ENCODE measurements around the gene AP1G1.
A peak's percentile ranks its signal among the peaks of the same experiment; 100 is the strongest.
"Not testable (repeated sequence)": the region's sequence is repeated elsewhere in the genome, so short reads cannot be mapped to it uniquely, and the experiment has no call there.

AP1G1 gene

DNA sequence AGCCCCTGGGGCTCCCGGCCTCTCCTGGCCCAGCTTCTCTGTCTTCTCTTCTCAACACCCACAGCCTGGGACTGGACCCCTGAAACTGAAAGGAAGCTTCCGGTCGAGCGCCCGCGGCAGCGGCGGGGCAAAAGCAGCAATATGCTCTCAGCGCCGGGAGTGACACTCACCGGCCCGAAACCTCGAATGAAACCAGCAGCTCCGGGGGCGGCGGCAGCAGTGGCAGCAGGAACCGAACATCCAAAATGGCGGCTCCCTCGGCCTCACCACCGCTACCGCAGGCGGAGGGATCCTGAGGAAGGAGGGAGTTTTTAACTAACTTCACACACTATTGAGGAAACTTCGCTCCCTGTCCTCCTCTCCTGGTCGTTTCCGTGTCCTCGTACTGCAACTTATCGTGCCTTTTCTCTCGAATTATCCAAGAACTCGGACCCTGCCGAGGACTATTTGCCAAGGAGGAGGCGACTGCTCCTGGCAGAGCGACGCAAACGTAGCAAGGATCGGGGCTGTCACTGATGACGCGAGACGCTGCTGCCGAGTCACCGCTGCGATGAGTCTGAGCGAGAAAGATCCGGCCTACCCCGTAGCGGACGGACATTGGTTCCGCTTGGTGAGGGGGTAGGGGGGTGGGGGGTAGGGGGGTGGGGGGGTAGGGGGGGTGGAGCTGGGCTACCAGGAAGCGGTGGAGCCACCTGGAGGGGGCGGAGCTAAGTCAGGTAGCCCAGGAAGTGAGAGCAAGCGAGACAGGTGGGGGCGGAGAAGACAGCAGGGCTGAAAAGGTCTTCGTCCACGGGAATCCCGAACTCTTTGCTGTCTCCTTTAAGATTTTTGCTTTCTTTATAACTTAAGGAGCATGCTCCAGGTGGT lies at the start of gene AP1G1:
TSS of gene AP1G1 (minus strand) at position 242 of the 867 bp plus-strand sequence. CDS start 19,355 bp downstream, outside the sequence.
- DNase-seq, result peak; percentile 82

DNA sequence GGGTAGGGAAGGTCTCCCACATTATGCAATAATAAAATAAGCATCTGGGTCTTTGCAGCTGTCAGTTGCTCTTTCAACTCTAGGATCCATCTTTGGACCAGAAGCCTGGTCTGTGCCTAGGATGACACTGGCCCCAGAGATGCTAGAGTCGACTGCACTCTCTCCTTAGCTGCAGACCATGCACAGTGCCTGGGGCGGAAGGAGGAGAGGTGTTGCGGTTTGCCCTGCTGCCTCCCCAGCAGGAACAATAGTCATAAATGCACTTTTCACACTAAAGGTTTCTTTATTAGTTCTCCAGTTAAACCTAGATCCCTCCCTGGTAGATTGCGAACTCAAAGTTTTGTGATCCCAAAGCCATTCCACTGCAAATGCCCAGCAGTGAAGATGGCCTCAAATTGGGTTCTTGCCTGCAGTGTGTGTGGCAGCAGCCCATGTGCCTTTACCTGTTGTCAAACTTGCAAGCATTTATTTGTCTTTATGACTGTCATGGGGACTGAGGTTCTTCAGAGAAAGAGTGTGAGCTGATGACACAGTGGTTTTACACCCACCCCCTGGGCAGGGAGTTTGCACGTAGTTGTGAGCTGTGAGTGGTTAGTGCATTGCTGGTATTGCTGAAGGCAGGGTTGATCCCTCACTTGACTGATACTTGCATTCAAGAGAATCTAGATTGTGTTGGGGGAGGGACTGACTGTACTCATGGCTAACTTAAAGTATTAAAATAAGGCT lies 47.5 kb upstream of the AP1G1 start:
- no peak for DNase-seq

DNA sequence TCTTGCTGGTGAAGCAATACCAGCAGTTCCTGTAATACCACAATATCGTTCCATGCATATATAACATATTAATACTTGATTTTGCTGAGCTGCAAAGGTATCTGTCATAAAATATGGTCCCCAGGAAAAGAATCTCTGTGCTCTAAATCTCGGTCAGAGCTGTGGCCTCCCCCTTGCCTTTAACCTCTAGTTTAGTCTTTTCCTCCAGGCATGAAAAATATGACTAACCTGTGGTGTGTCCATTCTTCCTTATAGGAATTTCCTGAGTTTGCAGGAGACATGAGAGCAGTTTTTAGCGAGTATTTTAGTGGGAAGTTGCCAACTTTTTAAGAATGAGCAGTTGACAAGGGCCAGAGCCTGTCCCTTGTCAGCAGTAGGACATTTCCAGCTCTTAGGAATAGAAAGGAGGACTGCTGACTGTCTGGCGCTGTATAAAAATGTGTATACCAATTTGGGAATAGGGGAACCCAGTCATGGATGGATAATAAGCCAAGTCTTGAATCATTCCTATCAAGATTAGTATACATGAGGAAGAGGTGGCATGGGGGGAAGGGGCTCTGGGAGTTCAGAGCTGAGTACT lies 45.8 kb upstream of the AP1G1 start:
- DNase-seq, result no peak

DNA sequence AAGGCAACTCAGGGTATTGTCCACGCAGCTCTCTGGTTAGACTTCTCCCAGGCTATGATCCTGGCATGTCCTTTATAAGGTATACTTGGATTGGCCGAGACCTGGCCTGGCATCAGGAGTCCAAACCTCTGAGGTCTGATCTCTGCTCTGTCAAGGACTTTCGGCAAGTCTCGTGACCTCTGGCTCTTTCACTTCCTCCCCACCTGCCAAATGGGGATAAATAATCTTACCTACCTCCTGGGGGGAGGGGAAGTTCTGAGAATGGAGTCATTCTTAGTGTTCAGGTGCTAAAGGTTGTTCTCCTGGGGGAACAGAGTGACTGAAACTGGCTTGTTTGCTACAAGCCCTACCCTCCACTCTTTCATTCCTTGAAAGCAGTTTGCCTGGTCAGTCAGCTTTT lies 44.8 kb upstream of the AP1G1 start:
- no peak for DNase-seq

DNA sequence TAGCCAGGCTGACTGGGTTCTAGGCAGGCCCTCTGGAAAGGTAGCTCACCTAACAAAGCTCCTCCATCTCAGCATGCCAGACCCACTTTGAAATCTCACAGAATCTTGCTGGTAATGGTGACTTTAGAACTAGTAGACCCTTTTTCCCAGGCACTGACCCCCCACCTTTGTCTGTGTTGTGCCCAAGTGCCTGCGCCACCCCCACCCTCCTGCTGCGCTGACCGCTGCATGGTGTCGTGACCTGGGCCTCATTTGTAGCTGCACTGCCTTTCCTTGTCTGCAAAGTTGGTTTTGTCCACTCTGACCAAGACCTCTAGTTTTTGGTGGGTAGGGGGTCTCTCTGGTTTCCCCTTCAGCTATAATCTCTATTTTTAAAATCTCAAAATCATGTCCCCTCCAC lies 43.9 kb upstream of the AP1G1 start:
- DNase-seq, result no peak

DNA sequence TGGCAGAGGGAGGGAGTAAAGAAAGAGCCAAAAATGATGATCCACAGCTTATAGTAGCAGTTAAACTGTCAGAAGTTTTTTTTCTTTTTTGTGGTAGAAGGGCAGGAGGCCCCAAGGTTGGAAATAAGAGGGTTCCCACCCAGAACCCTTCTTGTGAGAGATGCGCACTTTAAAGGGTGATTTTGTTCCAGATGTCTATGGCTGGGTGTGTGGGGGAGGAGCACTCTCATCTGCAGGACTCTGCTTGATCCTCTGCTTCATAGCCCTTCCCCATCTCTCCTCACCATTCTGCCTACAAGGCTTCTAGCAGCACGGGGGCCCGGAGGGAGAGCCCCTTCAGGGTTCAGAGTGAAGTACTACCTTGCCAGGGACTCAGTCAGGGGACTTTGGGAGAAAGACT lies 43.5 kb upstream of the AP1G1 start:
- DNase-seq, result no peak

DNA sequence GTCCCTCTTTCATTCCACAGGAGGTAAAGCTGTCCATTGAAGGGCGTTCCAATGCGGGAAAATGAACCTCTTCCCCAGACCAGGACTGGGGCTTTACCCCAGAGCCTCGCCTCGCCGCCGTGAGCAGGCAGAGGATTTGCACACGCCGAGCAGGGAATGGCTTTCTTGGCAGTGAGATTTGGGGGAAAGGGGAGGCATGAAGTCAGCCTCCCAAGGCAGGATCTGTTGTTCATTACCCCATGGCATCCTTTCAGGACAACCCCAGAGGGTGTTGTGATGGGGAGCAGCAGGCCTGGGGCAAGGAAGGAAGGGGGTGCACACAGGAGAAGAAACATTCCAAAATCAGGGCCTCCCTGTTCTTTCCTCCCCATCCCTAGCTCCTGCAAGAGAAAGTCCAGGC lies 43.1 kb upstream of the AP1G1 start:
- no peak for DNase-seq

DNA sequence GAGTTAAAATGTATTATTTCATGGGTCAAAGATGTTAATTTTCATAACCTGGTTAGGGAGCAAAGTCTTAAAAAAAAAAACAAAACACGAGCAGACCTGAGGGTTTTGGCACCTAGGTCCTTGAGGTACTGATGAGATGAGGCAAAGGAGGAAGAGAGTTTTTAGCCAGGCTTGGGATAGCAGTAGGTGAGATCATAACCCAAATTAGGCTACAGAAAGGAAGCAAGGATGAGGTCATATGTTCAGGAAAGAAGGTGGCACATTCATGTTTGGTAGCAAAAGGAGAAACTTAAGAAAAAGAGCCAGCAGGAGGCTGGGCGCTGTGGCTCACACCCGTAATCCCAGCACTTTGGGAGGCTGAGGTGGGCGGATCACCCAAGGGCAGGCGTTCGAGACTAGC lies 40.0 kb upstream of the AP1G1 start:
- DNase-seq, result no peak

DNA sequence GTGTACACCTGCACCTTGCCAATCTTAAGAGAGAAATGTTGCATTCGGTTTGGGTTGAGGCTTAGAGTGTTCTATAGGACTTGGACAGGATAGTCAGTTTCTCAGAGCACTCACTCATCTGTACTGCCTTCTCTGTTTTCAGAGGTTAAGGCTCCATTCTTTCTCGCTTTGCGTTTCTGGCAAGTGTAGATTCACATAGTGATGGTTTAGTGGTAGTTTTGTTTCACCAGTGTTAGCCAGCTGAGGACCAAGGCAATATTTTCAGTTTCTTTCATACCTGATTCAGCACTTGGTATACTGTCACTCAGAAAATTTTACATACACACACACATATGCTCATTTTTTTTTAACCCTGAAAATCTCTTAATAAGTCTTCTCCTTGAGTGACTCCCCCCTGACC lies 38.5 kb upstream of the AP1G1 start:
- no peak for DNase-seq

DNA sequence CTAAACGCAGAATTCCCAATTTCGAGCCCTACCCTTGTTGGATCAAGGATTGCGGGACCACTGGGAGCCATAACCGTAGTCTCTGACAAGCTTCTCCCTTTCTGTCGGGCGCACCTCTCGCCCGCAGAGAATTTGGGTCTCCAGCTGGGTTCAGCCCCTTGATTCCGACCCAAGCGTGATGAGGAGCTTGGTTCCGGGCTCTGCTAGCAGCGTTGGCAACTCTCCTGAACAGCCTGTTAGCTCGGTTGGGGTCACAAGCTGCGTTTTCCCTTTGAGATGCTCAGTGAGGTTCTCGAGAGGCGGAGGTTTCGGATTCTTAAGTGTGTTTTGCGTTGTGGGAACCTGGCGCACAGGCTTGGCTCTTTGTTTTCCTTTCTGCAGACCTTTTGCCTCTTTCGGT lies 37.8 kb upstream of the AP1G1 start:
- no peak for DNase-seq

DNA sequence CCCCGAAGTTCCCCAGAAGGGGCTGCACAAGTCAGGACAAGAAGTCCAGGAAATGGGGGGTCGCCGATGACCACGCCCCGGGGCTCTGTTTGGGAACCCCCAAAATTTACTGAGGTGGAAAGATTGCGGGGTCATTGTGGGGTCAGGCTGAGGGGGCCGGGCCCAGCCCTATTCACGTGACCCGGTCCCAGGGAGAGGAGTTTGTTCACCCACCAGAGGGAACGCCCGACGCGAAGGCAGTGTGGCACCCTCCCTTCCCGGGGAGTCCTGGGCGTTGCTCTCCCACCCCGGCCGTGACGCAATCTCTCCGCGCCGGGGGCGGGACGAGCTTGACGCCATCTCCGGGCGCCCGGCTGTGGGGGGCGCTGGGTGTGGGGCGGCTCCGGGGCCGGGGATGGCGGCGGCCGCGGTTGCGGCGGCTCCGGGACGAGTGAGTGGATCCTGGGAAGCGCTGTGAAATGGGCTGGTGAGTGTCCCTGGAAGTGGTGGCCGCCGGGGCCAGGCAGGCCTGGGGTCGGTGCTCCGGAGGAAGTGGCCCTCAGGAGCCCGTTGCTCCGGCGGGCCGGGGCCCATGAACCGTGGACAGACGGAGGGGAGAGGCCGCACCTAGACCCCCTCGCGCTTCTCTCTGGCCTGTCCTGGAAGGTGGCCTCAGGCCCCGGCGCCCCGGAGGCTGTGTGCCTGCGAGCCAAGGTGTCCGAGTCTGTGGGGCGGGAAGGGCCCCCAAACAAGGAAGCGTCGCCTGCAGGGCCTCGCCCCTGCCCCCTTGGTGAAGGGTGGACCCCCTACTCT lies 37.2 kb upstream of the AP1G1 start, which contains the start of gene ATXN1L:
TSS of gene ATXN1L (plus strand) at position 338 of the 792 bp plus-strand sequence. CDS start 3,765 bp downstream, outside the sequence.
- DNase-seq, result peak; percentile 66

DNA sequence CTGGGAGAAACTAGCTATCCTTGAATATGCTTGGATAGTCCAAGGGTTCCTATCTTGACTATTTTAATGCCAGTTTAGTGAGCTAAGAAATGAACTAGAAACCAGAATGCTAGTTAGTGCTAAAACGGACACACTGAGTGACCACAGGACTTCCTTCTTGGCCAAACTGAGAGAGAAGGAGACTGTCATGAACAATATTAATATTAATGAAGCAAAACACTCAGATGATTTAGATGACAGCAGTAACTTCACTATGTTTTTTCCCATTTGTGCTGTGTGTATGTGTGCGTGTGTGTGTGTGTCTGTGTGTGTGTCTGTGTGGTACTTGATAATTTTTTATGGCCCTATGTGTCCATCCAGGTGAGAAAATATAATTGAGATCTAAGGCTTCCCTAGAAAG lies 34.9 kb upstream of the AP1G1 start:
- DNase-seq, result no peak

DNA sequence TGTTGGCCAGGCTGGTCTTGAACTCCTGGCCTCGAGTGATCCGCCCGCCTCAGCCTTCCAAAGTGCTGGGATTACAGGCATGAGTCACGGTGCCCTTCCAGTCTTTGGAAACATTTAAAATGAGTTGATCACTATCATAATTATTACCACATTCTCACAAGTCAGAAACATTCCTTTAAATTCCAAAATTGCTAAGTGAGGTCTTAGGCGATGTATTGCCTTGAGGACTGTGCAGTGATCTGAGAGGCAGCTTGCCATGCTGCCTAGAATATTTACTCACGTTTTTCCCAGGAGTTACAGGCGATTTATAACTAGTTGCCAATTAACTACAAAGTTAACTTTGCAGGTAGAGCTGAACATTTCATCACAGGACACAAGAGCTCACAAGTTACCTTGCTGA lies 31.4 kb upstream of the AP1G1 start:
- no peak for DNase-seq

DNA sequence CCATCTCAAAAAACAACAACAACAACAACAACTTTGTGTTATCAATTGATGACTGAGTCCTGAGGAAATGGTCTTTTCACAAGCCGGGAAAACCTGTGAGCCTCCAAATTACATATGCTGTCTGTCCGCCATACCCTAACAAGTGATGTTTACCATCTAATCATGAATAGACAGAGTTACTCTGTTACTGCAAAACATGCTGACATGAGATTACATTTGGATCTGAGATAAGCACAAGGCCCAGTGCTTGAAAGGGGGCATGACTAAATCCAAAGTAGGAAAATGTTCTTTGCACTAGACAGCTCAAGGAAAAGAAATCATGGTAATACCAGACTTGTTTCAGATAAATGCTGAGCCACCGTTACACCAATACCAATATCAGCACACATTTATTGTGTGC lies 28.5 kb upstream of the AP1G1 start:
- DNase-seq, result no peak

DNA sequence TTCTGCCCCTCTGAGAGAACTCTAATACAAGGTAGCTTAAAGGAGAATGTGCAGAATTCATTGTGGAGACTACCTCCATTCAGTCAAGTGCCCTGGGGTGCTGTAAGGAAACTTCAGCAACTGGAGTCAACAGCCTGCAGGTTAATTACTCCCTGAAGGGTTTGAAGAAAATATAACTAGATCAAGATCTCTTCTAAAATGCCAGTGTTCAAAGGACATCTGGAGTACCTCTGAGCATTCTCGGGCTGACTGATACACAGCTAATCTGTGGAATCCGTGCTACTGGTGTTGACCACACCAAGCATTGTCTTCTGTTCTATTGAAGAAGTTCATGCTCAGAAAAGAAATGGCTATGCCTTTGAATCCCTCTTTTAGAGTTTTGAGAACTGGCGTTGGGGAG lies 25.7 kb upstream of the AP1G1 start:
- DNase-seq, result no peak

DNA sequence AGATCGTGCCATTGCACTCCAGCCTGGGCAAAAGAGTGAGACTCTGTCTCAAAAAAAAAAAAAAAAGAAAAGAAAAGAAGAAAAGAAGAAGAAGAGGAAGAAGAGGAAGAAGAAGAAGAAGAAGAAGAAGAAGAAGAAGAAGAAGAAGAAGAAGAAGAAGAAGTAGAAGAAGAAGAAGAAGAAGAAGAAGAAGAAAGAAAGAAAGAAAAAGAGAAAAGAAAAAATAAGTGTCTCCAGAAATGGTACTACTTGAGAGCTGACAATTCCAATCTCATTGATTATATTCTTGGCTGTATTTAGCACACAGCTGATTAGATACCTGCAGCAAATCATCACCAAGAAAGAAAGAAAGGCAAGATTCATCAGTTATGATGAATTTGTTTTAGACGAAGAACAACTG lies 23.5 kb upstream of the AP1G1 start:
- not testable (repeated sequence) for DNase-seq

DNA sequence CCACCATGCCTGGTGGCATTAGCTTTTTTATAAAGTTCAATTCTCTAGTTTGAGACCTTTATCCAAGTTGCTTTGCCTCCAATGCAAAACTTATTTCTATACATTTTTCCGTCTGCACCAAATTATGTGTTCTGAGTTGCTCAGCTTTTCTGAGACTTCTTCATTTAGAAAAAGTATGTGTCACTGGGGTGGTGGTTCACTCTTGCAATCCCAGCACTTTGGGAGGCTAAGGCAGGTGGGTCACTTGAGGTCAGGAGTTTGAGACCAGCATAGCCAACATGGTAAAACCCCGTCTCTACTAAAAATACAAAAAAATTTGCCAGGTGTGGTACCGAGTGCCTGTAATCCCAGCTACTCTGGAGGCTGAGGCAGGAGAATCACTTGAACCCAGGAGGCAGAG lies 23.1 kb upstream of the AP1G1 start:
- DNase-seq, result not testable (repeated sequence)

DNA sequence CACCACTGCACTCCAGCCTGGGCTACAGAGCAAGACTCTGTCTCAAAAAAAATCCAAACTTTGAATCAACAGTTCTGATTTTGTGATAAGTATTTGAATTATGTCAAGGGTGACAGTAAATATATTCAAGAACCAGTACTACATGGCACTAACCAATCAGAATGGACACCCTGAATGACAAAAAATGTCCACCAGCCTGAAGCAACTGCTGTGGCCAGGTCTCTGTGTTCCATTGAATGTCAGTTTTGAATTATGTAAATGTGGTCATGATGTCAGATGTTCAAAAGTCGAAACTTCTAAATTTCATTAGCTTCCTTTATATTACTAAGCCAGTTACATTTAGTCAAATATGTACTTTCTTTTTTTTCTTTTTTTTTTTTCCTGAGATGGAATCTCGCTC lies 21.7 kb upstream of the AP1G1 start:
- DNase-seq, result no peak

DNA sequence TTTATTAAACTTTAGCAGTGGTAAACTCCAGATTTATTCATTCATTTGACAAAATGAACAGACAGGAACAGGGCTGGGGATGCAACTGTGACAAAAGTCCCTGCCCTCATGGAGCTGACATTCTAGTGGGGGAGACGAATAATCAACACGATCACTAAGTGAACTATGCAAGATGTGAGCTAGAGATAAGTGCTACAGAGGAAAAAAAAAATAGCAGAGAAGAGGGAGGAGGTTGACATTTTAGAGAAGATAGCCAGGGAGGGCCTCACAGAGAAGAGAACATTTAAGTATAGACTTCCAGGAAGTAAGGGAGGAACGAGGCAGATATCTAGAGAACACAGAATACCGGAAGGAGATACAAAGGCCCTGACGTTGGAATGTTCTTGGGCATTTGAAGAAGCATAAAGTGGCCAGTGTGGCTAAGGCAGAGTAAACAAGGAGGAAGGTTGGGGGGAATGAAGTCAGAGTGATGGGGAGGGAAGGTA lies 17.9 kb upstream of the AP1G1 start:
- DNase-seq, result no peak

DNA sequence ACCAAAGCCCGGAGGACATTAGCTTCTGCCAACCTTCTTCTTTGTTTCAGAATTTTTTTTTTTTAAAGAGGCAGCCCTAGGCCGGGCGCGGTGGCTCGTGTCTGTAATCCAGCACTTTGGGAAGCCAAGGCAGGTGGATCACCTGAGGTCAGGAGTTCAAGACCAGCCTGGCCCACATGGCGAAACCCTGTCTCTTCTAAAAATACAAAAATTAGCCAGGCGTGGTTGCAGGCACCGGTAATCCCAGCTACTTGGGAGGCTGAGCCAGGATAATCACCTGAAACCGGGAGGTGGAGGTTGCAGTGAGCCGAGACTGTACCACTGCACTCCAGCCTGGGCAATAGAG lies 8.5 kb upstream of the AP1G1 start:
- not testable (repeated sequence) for DNase-seq

DNA sequence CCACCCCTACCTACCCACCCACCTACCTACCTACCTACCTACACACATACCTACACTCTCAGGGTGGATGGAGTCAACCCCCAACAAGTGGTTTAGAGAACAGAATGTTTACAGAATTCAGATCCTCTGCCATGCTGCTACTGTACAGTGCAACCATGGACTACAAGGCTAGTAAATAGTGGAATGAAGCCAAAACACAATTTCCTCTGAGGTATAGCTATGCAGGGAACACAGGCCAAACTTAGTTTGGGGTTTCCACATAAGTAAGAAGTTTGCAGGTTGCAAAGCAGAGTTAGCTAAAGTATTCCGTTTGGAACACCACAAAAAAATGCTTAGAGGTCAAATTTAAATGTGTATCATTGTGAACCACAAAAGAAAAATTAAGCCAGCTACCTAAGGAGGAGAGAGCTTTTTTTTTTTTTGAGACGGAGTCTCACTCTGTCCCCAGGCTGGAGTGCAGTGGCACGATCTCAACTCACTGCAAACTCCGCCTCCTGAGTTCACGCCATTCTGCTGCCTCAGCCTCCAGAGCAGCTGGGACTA lies 2.7 kb upstream of the AP1G1 start:
- no peak for DNase-seq

DNA sequence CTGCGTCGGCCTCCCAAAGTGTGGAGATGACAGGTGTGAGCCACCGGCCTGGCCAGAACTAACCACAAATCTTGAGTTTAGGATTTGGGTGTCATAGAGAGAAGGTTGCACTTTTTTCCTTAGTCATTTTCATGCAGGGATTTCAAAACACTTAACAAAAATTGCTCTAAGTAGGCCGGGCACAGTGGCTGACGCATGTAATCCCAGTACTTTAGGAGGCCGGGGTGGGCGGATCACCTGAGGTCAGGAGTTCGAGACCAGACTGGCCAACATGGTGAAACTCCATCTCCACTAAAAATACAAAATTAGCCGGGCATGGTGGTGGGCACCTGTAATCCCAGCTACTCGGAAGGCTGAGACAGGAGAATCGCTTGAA lies 1.5 kb upstream of the AP1G1 start:
- DNase-seq, result not testable (repeated sequence)
